SKM-1 treated with dmso at 0.1 percent for 144 hours (cell line): ENCODE measurements around the gene NTSR2.

Experiments used
- DNase-seq: peaks from one replicate; lab custom pipeline; 2025; ENCODE audit not compliant: unreplicated experiment; lab: John Stamatoyannopoulos, UW

The NTSR2 gene

DNA sequence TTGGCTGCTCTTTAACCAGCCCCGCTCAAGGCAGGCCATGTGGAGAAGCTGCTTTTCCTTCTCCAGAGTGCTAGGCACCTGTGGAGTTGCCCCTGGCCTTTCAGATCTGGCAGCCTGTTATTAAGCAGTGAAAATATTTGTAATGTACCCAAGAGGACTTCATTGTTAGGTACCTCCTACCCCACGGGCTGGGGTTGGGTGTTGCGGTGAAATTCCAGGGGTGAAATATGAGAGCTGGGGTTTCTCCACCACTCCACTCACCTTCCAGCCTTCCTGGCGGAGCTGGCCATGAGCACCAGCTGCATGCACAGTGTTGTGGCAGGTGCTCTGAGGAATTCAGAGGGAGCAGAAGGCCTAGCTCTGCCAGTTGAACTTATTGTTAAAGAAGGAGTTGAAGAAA lies 39.1 kb downstream of the NTSR2 start:
- DNase-seq = no peak

DNA sequence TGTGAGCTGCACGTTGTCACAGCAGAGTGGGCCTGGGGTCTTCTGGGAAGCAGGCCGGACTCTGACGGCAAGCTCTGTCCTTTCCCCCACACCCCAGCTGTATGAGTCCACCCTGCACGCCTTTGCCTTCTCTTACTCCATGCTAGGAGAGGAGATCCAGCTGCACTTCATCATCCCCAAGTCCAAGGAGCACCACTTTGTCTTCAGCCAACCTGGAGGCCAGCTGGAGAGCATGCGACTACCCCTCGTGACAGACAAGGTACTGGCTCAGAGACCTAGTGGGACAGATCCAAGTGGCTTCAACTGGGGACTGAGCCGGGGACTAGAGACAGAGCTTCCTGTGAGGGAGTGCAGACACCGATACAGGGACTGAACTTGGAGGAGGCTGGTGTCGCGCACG lies 40.1 kb downstream of the NTSR2 start:
- no peak for DNase-seq

DNA sequence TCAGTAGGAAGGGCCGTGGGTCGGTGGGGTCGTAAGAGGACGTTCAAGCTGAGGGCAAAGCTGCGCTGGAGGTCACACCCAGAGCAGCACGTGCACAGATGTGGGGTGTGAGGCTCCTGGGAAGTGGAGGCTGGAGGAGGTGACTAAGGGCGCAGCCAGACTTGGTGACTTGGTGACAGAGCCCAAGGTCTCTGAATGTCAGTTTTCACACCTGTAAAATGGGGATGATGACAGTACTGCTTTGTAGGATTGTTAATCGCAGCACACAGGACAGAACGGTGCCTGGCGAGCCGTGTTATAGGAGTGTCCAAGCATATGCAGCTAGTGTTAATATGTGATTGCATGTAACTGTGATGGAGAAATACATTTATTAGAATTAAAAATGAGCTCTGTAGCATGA lies 40.8 kb downstream of the NTSR2 start:
- DNase-seq = no peak

DNA sequence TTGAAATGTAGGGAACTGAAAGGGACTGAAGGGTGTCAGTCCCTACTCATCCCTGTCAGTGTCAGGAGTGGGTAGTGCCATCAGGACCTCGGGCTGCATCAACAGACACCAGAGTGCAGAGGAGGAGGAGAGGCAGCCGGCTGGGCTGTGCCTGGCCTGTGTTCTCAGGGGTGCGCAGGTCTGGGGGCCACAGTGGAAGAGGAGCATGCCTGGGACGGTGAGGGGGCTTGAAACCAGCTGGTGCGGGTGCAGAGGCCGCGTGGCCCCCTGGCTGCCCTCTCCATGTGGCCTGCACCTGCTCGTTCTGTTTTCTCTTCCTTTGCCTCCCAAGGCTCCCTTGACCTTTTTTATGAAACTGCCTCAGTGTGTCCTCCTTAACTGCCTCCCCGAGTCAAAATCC lies 41.3 kb downstream of the NTSR2 start:
- DNase-seq = no peak

DNA sequence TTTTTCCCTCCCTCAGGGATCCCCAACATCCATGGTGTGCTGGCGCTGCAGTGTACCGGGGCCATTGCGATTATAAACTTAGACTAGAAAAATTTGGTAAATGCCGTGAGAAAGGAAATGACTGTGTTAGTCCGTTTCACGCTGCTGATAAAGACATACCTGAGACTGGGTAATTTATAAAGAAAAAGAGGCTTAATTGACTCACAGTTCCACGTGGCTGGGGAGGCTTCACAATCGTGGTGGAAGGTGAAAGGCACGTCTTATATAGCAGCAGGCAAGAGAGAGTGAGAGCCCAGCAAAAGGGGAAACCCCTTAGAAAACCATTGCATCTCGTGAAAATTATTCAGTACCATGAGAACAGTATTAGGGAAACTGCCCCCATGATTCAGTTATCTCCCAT lies 44.3 kb downstream of the NTSR2 start:
- DNase-seq = no peak

DNA sequence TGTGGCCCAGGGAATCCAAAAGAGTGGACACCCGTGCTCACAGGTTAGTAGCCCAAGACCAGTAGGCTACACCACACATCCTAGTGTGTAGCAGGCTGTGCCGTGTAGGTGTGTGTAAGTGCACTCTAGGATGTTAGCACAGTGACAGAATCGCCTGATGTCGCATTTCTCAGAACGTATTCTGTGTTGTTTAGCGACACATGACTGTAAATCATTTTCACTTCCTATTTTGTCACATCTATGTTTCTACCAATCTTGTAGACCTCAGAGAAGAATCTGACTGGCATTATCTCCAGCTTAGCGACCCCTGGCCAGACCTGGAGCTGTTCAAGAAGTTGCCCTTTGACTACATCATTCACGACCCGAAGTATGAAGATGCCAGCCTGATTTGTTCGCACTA lies 45.1 kb downstream of the NTSR2 start:
- DNase-seq = no peak

DNA sequence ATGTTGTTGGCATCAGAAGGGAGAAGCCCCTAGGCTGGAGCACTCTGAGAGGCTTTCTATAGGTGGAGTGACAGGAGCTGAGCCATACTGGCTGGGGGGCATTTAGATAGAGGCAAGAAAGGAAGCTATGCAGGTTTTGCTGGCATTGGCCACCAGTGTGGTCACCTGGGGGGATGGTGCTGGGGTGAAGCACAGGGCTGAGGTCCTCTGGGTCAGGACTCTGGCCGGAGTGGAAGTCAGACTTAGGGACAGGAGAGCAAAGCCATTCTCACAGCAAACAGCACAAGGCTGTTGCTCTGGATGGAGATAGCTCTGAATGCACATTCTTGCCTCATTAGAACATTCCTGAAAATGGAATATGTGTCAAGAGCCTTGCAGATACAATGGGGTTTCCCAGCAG lies 47.4 kb downstream of the NTSR2 start:
- no peak for DNase-seq

DNA sequence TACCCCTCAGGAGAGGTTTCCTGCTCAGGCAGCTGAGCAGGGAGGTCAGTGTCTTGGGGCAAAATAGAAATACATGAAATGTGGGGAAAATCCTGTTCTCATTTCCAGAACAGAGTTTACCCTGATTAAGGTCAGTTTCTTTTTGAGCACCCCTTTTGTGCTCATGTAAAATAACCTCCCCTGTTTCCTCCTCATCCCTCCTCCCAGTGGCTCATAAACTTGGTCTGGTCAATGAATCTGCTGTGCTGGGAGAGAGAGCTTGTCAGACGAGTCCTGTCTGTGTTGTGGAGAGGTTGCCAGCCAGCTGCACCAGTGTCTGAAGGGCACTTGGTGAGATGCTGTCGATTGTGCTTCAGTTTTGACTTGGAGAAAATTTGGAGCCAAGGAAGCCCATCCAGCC lies 48.6 kb downstream of the NTSR2 start:
- DNase-seq = no peak

DNA sequence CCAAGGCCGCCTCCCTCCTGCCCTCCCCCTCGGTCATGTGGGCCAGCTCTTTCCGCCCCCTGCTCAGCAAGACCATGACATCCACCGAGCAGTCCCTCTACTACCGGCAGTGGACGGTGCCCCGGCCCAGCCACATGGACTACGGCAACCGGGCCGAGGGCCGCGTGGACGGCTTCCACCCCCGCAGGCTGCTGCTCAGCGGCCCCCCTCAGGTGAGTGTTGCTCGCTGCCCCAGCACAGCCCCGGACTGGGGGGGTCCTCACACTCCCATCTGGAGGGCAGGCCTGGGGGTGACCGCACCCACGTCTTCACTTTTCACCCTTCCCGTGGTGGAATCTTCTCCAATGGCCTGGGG lies 51.3 kb downstream of the NTSR2 start:
- DNase-seq = no peak

DNA sequence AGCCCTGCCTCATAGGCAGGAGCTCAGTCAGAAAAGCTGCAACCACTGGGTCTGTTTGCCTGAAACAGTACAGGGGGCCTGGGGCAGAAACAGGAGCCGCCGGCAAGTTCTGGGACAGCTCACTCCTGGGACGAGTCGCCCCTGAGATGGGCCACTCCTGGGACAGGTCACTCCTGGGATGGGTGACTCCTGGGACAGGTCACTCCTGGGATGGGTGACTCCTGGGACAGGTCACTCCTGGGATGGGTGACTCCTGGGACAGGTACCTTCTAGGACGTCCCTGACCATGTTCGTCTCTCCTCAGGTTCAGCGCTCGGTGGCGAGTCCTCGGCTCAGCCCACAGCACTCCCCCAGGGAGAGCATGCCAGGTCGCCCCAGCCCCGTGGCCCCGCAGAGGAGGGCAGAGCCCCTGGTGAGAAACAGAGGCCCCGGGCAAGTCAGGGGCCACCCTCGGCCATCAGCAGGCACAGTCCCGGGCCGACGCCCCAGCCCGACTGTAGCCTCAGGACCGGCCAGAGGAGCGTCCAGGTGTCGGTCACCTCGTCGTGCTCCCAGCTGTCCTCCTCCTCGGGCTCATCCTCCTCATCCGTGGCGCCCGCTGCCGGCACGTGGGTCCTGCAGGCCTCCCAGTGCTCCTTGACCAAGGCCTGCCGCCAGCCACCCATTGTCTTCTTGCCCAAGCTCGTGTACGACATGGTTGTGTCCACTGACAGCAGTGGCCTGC lies 51.8 kb downstream of the NTSR2 start:
- DNase-seq = no peak

DNA sequence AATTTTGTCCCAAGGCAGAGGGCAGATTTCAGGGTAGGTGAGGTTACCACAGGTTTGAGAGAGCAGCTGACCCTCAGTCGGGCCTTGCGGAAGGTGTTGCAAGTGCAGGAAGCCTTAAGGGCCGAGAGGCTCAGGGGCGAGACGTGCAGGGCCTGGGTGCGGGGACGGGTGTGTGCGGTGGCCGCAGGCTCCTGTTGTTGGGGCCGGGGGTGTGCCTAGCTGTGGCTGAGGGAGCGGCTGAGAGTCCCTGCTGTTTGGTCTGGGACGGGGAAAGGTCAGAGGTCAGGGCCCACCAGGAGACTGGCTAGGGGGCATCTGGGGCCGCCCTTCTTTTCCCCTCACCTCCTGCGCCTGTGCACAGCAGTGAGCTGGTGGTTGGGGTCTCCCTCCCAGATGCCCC lies 52.5 kb downstream of the NTSR2 start:
- DNase-seq = no peak

DNA sequence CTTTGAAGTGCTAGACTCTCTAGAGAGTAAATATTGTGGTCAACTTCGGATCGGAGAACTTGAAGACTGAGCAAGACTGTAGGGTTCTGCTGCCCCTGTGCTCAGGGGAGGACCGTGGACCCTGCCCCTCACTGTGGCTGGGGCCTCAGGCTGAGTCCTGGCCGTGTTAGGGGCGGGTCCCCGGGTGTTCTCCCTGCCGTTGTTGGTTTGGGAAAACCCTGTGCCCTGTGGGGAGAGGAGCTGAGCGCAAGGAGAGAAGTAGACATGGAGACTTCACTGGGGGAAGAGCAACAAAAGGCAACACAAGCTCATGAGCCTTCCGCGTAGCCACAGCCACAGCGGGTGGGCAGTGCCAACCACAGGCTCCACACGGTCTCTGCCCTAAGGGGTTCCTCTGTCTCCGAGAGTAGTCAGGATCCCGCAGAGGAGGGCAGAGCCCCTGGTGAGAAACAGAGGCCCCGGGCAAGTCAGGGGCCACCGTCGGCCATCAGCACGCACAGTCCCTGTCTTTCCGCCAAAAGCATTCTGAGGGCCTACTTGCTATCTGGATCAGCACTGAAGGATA lies 53.1 kb downstream of the NTSR2 start:
- DNase-seq = no peak

DNA sequence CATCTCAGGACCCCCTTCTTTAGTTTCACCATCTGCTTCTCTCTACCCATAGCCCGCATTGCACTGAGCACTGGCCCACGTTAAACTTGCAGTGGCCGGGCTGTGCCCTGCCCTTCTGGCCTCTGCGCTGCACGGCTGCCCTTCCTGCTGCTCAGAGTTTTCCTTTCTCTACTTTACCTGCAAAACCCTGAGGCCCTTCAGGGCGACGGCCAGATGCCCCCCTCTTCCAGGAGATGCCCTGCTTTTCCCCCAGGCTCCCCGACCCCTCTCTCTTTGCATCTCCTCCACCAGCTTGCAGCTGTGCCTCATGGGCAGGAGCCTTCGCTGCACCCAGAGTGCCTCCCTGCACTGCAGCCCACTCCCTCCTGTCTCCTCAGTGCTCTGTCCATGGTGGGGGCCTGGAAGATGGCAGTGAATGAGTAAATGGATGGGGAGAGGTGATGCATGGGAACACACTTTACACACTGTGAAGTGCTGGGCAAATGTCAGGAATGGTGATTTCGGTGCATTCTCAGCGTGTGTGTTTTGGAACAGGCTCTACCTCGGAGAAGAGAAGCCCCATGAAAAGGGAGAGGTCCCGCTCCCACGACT lies 53.8 kb downstream of the NTSR2 start:
- no peak for DNase-seq

DNA sequence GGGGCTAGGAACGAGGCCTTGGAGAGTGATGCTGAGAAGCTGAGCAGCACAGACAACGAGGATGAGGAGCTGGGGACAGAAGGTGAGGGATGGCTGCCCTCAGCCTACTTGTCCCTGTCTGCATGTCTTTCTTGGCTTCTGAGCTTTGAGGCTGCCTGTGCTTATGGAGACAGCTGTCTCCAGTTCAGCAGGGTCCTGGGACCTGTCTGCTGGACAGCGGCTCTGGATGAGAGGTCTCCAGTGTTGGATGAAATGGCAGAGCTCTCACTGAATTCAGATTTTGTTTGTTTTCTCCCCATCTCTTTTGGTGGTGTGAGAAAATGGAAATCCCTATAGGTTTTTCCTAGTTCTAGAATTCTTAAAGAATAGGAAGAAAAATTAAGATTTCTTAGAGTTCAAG lies 54.8 kb downstream of the NTSR2 start:
- DNase-seq = no peak

DNA sequence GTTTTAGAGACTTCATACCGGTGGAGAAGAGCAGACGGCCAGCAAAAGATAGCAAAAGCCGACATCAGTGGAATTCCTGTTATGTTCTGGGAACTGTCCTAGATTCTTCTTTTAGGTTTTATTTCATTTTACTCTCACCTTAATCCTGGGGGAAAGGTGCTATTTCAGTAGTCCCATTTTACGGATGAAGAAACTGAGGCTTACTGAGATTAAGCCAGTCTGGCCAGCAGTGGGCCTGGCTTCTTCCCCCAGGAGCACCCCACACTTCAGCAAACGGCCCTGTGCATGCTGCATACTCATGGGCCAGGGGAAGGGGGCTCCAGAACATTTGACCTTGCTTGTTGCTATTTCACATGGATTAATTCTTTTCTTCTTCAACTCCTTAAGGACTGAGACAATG lies 56.7 kb downstream of the NTSR2 start:
- DNase-seq = no peak

DNA sequence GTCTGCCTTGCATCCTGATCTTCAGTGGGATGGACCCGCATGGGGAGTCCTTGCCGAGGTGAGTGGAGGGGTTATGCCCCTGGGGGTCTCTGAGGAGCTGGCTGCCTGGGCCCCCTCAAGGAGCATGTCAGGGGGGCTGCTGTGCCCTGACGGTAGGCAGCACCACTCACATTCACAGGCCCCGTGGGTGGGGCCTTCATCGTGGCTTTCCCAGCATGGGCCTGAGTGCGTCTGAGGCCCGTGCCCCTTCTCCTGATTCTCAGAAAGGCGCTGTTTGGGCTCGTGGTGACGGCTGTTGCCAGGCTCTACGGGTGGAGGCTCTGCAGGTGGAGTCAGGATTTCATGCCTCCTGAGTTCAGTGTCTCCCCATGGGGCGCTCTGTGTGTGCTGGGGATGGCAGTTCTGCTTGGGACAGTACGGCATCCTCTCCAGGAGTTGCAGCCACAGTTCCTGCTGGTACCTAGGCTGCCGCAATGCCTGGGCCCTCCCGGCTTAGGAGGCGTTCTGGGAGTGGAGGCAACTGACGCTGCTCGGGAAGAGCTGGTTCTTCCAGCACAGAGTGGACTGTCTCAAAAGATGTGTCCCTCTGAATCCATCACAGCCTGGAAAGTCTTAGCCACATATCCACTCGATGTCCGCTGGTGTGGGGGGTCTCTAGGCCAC lies 57.3 kb downstream of the NTSR2 start:
- no peak for DNase-seq

DNA sequence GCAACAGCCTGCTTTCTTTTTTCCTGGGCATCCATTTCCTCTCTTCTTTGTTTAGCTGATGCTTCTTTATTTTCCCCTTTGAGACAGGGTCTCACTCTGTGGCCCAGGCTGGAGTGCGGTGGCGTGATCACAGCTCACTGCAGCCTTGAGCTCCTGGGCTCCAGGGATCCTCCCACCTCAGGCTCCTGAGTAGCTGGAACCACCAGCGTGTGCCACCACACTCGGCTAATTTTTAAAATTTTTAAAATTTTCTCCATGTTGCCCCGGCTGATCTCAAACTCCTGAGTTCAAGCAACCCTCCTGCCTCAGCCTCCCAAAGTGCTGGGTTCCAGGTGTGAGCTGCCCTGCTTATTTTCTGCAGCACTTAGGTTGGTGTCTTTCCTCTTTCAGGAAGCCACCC lies 58.7 kb downstream of the NTSR2 start:
- DNase-seq = no peak

DNA sequence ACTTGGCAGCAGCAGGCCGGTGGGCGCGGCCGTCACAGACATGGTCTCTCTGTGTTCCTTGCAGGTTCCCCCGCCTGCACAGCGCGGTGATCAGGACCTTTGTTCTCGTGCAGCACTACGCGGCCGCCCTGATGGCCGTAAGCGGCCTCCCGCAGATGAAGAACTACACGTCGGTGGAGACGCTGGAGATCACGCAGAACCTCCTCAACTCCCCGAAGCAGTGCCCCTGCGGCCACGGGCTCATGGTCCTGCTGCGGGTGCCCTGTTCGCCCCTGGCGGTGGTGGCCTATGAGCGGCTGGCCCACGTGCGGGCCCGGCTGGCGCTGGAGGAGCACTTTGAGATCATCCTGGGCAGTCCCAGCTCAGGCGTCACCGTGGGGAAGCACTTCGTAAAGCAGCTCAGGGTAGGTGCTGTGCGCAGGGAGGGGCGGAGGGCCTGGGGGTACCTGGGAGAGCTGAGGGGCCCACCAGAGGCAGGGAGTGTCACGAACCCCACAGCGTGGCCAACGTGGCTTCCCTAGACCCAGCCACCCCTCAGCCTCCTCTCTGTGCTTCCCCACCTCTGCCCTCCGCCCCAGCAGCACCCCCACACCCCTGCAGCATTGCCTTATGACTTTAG lies 59.3 kb downstream of the NTSR2 start:
- no peak for DNase-seq
